Gastroesophageal sphincter (tissue), 3 donors: ENCODE data around the gene PARP16.

Source experiments
- CTCF ChIP-seq, 4 experiments: fragments of 200-600 bp in 2 of 4; fragments of 450-650 bp in 2 of 4; sonication (generic) in 1 of 4; IDR thresholded peaks; one replicate each; pipeline ENCODE4 v1.5.1; 2017 to 2019; ENCODE audit warnings: antibody characterized with exemption in 4 of 4, mild to moderate bottlenecking in 2 of 4, moderate library complexity in 2 of 4
- EP300 ChIP-seq: sonication (generic); formaldehyde crosslinking; IDR thresholded peaks from one replicate; pipeline ENCODE4 v1.6.1; 2017; ENCODE audit warnings: antibody characterized with exemption, mild to moderate bottlenecking
- POLR2A ChIP-seq, 2 donors: fragments of 450-650 bp; IDR thresholded peaks; one replicate each; pipeline ENCODE4 v1.6.1; 2017; ENCODE audit warnings: antibody characterized with exemption in 2 of 2, mild to moderate bottlenecking in 2 of 2, moderate library complexity in 1 of 2
- POLR2AphosphoS5 ChIP-seq: sonication (generic); formaldehyde crosslinking; IDR thresholded peaks from one replicate; pipeline ENCODE4 v1.6.1; 2017; ENCODE audit warnings: antibody characterized with exemption

GRCh38 chr15:65305150-65305758 lies 18.6 kb upstream of the PARP16 start:
- TF ChIP-seq EP300 = no peak
- no peak for TF ChIP-seq CTCF (IDR thresholded peaks at IDR 0.05)
- no peak for TF ChIP-seq POLR2AphosphoS5
- TF ChIP-seq POLR2A (IDR thresholded peaks at IDR 0.05) = no peak
